ENCODE measurements around the gene GAB2.

DNA sequence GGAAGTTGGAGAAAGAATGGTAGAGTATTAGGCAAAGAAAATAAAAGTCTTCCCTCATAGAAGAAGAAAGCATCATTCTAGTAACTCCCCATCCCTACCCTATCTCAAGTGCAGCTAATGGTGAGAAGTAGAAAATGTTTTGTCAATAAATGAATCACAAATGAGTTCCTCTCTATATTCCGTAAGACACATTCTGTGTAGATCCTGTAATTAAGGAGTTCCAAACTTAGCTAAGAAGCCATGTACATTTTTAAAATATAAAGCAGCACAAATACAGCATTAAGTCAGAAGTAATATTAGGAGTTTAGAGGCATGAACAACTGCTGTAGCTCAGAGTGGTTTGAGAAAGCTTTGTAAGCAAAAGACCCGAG, 80.1 kb downstream of the GAB2 start:
- TF ChIP-seq, protein P1, sequence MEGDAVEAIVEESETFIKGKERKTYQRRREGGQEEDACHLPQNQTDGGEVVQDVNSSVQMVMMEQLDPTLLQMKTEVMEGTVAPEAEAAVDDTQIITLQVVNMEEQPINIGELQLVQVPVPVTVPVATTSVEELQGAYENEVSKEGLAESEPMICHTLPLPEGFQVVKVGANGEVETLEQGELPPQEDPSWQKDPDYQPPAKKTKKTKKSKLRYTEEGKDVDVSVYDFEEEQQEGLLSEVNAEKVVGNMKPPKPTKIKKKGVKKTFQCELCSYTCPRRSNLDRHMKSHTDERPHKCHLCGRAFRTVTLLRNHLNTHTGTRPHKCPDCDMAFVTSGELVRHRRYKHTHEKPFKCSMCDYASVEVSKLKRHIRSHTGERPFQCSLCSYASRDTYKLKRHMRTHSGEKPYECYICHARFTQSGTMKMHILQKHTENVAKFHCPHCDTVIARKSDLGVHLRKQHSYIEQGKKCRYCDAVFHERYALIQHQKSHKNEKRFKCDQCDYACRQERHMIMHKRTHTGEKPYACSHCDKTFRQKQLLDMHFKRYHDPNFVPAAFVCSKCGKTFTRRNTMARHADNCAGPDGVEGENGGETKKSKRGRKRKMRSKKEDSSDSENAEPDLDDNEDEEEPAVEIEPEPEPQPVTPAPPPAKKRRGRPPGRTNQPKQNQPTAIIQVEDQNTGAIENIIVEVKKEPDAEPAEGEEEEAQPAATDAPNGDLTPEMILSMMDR (IDR thresholded peaks at IDR 0.05; ENCODE audit: borderline replicate concordance, extremely low read depth, low read length, poor library complexity, severe bottlenecking): no peak
- TF ChIP-seq EZH2 (IDR thresholded peaks at IDR 0.05; ENCODE audit: borderline replicate concordance, low read depth, low read length, severe bottlenecking): no peak

Data from DND-41 (cell line).